ENCODE measurements around the gene DR1. TPM values are rescaled to one million over a fixed set of nuclear protein-coding genes. Genes with fewer than 3 reads are reported as not detected.
"Not testable (repeated sequence)": the region's sequence is repeated elsewhere in the genome, so short reads cannot be mapped to it uniquely, and the experiment has no call there.

The DR1 gene
- total RNA-seq, 1 donor from 2014 or later, result 52.3 TPM

DNA sequence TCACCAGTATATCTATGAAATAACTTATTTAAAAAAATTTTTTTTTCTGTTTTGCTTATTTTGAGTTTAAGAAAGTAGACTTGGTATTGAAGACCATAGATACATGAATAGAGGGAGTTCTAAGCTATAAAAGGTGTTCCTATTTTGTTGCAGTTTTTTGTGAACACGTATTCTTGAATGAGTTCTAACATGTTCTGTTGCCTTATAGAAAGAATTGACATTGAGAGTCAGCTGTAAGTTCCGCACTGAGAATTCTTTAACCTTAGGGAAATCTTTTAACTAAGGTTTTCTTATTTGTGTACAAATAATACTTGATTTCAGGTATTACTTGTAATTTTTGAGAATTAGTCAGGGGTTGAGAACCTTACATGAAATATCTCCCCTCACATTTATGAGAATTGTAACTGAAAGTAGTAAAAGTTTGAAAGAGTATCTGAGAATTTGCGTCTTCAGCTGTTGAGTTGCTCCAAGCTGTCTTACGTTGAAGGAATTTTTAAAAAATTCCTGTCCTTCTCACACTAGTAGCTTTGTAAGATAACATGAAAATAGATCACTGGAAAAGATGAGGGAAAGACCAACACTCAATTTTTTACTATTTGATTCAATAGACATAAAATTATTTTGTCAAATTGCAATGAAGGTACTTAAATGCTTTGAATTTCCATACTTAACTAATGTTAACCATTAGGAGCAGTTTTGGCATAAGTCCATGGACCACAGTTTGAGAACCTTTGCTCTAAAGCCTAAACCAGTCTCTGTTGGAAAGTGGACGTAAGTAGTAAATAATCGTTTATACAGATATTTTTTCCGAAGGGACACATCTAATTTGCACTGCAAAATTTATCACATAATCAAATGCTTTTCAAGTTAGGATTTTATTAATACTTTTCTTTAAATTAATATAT is 3.8 kb downstream of the DR1 start:
- DNase-seq (no peak), ATAC-seq (no peak)
- no peaks in the 10 kb centered on the region for H3K27me3 ChIP-seq (ENCODE audit: low read depth)
- H3K36me3 ChIP-seq, result peaks cover 7% of the 10 kb centered on the region
- H3K4me1 ChIP-seq, result peaks cover 57% of the 10 kb centered on the region
- intact Hi-C loops (cut with DNase I), result no loop called here
- H3K27ac ChIP-seq, result no peak overlapping the region
- H3K4me3 ChIP-seq, result peak overlapping the region; percentile 94
- TF ChIP-seq, protein P1, sequence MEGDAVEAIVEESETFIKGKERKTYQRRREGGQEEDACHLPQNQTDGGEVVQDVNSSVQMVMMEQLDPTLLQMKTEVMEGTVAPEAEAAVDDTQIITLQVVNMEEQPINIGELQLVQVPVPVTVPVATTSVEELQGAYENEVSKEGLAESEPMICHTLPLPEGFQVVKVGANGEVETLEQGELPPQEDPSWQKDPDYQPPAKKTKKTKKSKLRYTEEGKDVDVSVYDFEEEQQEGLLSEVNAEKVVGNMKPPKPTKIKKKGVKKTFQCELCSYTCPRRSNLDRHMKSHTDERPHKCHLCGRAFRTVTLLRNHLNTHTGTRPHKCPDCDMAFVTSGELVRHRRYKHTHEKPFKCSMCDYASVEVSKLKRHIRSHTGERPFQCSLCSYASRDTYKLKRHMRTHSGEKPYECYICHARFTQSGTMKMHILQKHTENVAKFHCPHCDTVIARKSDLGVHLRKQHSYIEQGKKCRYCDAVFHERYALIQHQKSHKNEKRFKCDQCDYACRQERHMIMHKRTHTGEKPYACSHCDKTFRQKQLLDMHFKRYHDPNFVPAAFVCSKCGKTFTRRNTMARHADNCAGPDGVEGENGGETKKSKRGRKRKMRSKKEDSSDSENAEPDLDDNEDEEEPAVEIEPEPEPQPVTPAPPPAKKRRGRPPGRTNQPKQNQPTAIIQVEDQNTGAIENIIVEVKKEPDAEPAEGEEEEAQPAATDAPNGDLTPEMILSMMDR (IDR thresholded peaks at IDR 0.05), result no peak
- no peaks in the 10 kb centered on the region for H3K9me3 ChIP-seq

DNA sequence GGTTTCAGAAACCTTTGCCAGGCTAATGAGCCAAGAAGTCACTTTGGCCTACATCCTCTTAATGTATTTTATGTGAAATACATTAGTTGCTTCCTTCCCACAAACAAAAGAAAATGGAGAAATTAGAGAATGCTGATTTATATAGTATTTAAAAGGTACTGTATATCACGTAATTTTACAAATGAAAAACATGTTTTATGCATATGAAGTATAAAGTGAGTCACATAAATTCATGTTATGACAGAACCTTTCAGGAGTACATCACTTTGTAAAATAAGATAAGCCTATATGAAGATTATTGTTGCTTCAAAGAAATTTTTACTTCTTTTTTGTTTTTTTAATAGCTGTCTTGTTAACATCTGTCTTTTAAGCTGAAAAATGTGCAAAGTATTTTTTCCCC is 4.6 kb downstream of the DR1 start:
- H3K27ac ChIP-seq, result no peak overlapping the region
- no peaks in the 10 kb centered on the region for H3K27me3 ChIP-seq (ENCODE audit: low read depth)
- intact Hi-C loops (cut with DNase I), result no loop called here
- peak overlapping the region; percentile 94 for H3K4me3 ChIP-seq
- no peaks in the 10 kb centered on the region for H3K9me3 ChIP-seq
- peaks cover 57% of the 10 kb centered on the region for H3K4me1 ChIP-seq
- no peak for DNase-seq
- TF ChIP-seq, protein P1 (IDR thresholded peaks at IDR 0.05), result no peak
- no peak for ATAC-seq
- H3K36me3 ChIP-seq, result peaks cover 16% of the 10 kb centered on the region

DNA sequence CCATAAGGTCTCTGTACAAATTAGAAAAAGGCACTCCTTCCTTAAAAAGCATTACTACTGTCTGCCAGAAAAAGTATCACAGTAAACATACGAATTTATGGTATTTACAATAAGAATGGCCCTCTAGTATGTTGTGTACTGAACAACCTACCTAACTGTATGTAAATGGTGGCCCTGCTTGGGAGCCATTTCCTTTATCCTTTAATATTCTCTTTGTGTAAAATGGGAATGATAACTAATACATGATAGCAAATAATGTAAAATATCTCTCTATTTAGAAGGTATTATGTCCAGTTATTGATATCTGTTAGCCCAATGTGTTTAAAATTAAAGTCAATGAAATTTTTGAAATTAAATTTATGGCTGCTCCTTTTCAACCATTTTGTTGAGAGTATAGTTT is 5.2 kb downstream of the DR1 start:
- intact Hi-C loops (cut with DNase I), result no loop called here
- no peaks in the 10 kb centered on the region for H3K9me3 ChIP-seq
- ATAC-seq, result no peak
- no peak overlapping the region for H3K4me3 ChIP-seq
- DNase-seq, result no peak
- no peaks in the 10 kb centered on the region for H3K27me3 ChIP-seq (ENCODE audit: low read depth)
- no peak overlapping the region for H3K27ac ChIP-seq
- peaks cover 57% of the 10 kb centered on the region for H3K4me1 ChIP-seq
- H3K36me3 ChIP-seq, result peaks cover 21% of the 10 kb centered on the region
- TF ChIP-seq, protein P1 (IDR thresholded peaks at IDR 0.05), result no peak

DNA sequence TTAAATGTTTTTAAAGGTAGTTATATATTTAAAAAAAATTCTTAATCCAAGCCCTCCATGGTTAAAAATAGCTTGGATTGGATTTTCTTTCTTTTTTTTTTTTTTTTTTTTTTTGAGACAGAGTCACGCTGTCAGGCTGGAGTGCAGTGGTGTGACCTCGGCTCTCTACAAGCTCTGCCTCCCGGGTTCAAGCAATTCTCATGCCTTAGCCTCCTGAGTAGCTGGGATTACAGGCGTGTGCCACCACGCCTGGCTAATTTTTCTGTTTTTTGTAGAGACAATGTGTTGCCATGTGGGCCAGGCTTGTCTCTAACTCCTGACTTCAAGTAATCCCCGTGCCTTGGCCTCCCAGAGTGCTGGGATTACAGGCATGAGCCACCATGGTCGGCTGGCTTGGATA is 5.6 kb downstream of the DR1 start:
- DNase-seq; intact Hi-C loops (cut with DNase I); H3K27ac ChIP-seq; H3K9me3 ChIP-seq; H3K27me3 ChIP-seq (ENCODE audit: low read depth); ATAC-seq; H3K4me3 ChIP-seq: not testable (repeated sequence)
- Histone ChIP-seq H3K4me1 (peaks cover 57% of the 10 kb centered on the region), H3K36me3 (peaks cover 26% of the 10 kb centered on the region)

DNA sequence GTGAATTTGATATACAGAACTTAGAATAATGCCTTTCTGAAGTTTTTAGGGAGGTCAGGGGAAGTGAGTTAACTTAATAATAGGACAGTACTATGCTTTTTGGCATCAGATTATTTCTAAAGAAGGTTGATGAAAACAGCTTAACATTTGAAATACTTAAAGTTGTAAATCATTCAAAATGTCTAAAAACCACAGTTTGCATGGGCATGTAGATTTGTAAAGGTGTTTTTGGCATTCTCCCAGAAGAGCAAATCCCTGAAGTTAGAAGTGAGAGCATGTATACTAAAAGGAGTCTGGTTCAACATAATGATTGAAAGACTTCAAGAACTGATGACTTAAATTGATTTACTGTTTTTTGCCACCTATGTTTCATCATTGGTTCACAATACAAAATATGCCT is 6.7 kb downstream of the DR1 start:
- TF ChIP-seq, protein P1 (IDR thresholded peaks at IDR 0.05), result no peak
- Histone ChIP-seq H3K27me3 (ENCODE audit: low read depth) (no peaks in the 10 kb centered on the region), H3K4me3 (no peak overlapping the region), H3K4me1 (peaks cover 56% of the 10 kb centered on the region), H3K9me3 (no peaks in the 10 kb centered on the region), H3K36me3 (peaks cover 36% of the 10 kb centered on the region), H3K27ac (no peak overlapping the region)
- DNase-seq (no peak), ATAC-seq (no peak)
- intact Hi-C loops (cut with DNase I), result no loop called here

DNA sequence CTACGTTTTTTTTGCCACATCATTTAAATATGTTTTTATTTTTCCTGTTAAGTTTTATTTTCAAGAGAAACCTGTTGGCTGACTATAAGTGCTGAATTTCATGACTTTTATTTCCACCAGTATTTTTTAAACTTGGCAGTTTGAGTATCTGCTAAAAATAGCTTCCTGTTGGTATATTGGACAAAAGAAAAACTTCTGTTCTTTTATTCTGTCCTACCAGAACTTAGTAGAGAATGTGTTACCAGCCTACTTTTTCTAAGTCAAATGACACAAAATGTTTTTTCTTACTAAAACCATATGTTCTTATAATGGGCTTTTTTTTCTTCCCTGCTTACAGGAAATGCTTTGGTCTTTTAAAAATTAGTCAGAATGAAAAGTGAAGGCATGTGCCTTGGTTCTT is 7.6 kb downstream of the DR1 start:
- H3K36me3 ChIP-seq, result peaks cover 45% of the 10 kb centered on the region
- intact Hi-C loops (cut with DNase I), result no loop called here
- DNase-seq (no peak), ATAC-seq (no peak)
- TF ChIP-seq, protein P1 (IDR thresholded peaks at IDR 0.05), result no peak
- no peaks in the 10 kb centered on the region for H3K27me3 ChIP-seq (ENCODE audit: low read depth)
- H3K4me3 ChIP-seq, result no peak overlapping the region
- H3K4me1 ChIP-seq, result peaks cover 55% of the 10 kb centered on the region
- no peaks in the 10 kb centered on the region for H3K9me3 ChIP-seq
- no peak overlapping the region for H3K27ac ChIP-seq

Measured in lower lobe of right lung (tissue), 2 donors.